ENCODE results near the gene GJD3.

The GJD3 gene

GRCh38 chr17:40320756-40321523, 43.6 kb downstream of the GJD3 start:
- no peak for DNase-seq

GRCh38 chr17:40319651-40320540, 44.6 kb downstream of the GJD3 start:
- no peak for DNase-seq

- no peak for DNase-seq
Observed at GRCh38 chr17:40318830-40319391, 45.6 kb downstream of the GJD3 start.

GRCh38 chr17:40317880-40318829, 46.4 kb downstream of the GJD3 start:
- peak; percentile 69 for DNase-seq

GRCh38 chr17:40317345-40317873, 47.1 kb downstream of the GJD3 start:
- DNase-seq, result no peak

GRCh38 chr17:40316571-40317344, 47.8 kb downstream of the GJD3 start:
- DNase-seq, result no peak

GRCh38 chr17:40315678-40316570, 48.6 kb downstream of the GJD3 start:
- DNase-seq, result no peak

GRCh38 chr17:40315206-40315605, 49.3 kb downstream of the GJD3 start:
- DNase-seq, result no peak

- DNase-seq, result no peak
Observed at GRCh38 chr17:40314584-40314956, 50.0 kb downstream of the GJD3 start.

GRCh38 chr17:40313668-40314583, 50.6 kb downstream of the GJD3 start:
- no peak for DNase-seq
